Activated CD4-positive, CD25-positive, alpha-beta regulatory T cell treated with anti-CD3 and anti-CD28 coated beads, Interleukin-2, amount 50 U/mL, for 16 hours (primary cell): Measurements from ENCODE around the gene ASPSCR1.

Experiments used
- DNase-seq: peaks from one replicate; pipeline ENCODE4 v3.0.0-alpha.2; 2020; ENCODE audit warnings: low read depth, low spot score

The ASPSCR1 gene

GRCh38 chr17:82012640-82013295 is 35.3 kb downstream of the ASPSCR1 start:
- no peak for DNase-seq

GRCh38 chr17:82013341-82013740 is 35.9 kb downstream of the ASPSCR1 start:
- DNase-seq, result no peak

- no peak for DNase-seq
Observed at GRCh38 chr17:82013772-82014321, 36.4 kb downstream of the ASPSCR1 start.

DNA sequence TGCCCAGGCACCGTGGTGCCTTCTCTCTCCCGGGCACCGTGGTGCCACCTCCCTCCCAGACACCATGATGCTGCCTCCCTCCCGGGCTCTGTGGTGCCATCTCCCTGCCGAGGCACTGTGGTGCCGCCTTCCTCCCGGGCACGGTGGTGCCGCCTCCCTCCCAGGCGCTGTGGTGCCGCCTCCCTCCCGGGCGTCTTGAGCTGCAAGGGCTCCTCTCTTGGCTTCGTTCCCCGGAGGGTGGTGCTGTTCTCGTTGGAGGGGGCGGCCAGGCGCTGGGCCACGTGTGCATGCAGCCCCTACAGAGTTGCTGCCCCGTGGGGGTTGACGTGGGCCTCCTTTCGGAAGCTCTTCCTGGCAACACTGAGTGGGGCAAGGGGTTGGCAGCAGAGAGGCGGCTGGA is 37.0 kb downstream of the ASPSCR1 start:
- DNase-seq, result no peak

DNA sequence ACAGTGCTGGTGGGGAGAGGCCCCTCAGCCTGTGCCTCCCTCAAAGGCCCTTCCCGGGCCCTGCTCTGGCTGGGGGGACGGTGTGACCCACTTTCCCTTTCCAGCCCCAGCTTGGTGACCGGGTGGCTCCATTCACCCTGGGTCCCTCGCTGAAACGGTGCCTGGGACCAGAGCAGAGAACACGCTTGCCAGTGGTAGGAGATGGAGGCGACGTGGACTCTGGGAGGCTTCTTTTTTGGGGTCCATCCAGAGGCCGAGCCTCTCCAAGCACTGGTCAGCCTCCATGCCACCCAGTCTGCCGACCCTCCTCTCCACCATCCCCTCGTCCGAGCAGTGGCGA is 37.5 kb downstream of the ASPSCR1 start:
- DNase-seq, result no peak

DNA sequence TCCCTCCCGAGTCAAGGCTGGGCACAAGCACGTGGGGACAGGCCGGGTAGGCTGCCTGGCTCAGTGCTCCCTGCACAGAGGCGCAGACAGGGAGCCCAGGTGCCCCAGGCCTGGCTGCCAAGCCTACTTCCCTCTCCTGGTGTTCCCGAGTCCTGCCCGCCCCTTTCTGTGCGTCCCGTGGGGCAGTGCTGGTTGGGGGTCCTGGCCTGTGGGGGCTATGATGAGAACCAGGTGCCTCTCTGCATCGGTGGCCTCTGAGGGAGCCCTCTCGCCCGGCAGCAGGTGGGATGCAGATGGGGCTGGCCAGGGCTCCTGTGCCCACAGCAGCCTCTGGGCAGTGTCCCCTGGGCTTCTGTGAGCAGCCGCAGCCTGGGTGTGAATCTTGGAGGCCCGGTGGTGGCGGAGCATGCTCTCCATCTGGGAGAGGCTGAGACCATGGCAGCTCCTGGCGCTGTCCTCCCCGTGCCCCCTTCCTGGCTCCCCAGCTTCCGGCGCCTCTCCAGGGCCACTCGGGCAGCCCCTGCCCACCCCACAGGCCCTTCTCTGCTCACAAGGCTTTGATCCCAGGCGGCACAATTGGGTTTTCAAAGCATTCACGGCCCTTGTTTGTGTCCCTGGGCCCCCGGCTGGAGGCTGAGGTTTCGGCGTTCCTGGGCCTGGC is 38.0 kb downstream of the ASPSCR1 start:
- DNase-seq, result no peak

DNA sequence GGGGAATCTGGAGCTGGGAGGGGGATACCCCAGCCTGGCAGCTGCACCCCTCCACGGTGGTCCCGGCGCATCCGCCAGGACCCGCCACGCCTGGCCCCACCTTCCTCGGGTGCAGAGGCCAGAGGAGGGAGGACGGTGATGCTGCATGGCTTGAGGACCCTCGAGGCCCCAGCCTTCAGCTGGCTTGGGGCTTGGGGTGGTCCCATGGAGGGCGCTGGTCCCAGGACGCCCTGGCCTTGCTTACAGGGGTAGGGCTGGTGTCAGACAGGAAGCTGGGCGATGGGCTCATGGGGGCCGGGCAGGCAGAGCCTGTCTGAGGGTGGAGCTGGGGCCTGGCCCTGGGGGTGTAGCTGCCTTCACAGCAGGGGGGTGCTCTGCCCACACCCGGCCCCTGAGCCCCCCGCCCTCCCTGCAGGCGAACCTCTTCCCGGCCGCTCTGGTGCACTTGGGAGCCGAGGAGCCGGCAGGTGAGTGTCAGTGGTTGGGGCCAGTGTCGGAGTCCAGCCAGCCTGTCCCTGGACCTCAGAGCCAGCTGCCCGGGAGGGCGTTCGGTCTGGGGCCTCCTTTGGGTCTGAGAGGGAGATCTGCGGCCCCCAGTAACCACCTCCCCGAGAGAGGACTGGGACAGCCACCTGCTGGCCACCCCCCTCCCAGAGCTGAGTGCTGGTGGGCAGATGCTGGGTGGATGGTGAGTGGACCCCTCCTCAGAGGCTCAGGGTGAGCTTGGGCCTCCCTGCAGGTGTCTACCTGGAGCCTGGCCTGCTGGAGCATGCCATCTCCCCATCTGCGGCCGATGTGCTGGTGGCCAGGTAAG is 38.8 kb downstream of the ASPSCR1 start:
- DNase-seq, result no peak

GRCh38 chr17:82016875-82017459 is 39.5 kb downstream of the ASPSCR1 start:
- no peak for DNase-seq

- DNase-seq, result no peak
Observed at GRCh38 chr17:82017612-82018151, 40.3 kb downstream of the ASPSCR1 start.

- no peak for DNase-seq
Observed at GRCh38 chr17:82018152-82018988, 40.9 kb downstream of the ASPSCR1 start.

GRCh38 chr17:82018989-82019689 is 41.7 kb downstream of the ASPSCR1 start:
- no peak for DNase-seq

GRCh38 chr17:82019690-82020571 is 42.5 kb downstream of the ASPSCR1 start:
- DNase-seq, result no peak

- no peak for DNase-seq
Observed at GRCh38 chr17:82020572-82021106, 43.2 kb downstream of the ASPSCR1 start.

DNA sequence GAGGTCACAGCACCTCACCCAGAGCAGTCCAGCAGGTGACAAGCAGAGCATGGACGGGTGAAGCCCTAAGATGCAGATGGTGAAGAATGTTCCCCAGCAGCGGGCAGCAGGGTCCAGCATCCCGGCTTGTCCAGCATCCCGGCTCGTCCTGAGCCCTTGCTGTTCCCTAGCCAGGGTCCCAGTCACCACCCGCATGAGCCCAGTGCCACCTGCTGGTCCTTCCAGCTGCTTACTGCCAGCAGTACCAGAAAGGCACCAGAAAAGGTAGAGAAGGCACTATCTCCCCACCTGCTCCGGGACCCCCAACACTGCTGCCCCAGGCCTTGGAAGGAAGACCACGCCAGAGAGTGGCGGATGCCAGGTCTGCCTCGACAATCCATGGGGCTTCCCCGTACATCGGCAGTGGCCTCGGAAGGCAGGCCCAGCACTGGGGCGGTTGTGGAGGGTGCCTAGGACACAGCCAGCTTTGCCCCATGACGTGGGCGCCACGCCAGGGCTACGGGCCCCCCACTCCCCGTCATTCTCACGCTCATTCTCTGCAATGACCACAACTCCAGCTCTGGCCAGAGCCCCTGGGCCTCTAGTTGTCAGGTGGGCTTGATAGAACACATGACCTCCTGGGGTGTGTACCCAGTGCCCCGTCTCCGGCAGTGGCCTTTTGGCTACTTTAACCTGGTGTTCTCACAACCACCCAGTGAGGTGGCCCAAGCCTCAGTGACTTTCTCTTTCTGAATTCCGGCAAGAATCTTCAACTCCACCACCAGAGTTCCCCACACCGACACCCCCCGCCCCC is 43.9 kb downstream of the ASPSCR1 start:
- DNase-seq, result no peak

GRCh38 chr17:82021900-82022309 is 44.5 kb downstream of the ASPSCR1 start:
- no peak for DNase-seq

- no peak for DNase-seq
Observed at GRCh38 chr17:82022310-82022980, 45.0 kb downstream of the ASPSCR1 start, which contains the start of gene CENPX. Gene CENPX, minus strand, starts transcription at chr17:82022878. Its CDS starts 17 bp downstream, at chr17:82022861.

GRCh38 chr17:82022981-82023446 is 45.6 kb downstream of the ASPSCR1 start, which contains the start of gene LRRC45:
Gene LRRC45, plus strand, starts transcription at chr17:82023305. Its CDS starts 339 bp downstream, at chr17:82023644.
- DNase-seq, result peak; percentile 100
